Measurements from ENCODE around the gene INSYN1.

- no peak for TF ChIP-seq EZH2phosphoT487 (IDR thresholded peaks at IDR 0.05; ENCODE audit: unreplicated experiment)
- TF ChIP-seq CTCF (conservative IDR thresholded peaks at IDR 0.05; ENCODE audit: low read depth in 2 of 2) = no peak
- no peak for TF ChIP-seq REST (IDR thresholded peaks at IDR 0.05; ENCODE audit: unreplicated experiment)
These were observed 20.2 kb downstream of the INSYN1 start for GRCh38 chr15:73732930-73733329.
